Measurements from ENCODE around the gene NAA50.

NAA50 gene

GRCh38 chr3:113714702-113715101 is 31.3 kb downstream of the NAA50 start:
- 0 out of 2 replicates have a peak, but pooled peaks cover 3% of the 10 kb centered on the region for H4K20me1 ChIP-seq (ENCODE audit: insufficient read depth, low read length)
- no peak for TF ChIP-seq EZH2phosphoT487 (IDR thresholded peaks at IDR 0.05; ENCODE audit: low read depth)
- TF ChIP-seq, protein P1, sequence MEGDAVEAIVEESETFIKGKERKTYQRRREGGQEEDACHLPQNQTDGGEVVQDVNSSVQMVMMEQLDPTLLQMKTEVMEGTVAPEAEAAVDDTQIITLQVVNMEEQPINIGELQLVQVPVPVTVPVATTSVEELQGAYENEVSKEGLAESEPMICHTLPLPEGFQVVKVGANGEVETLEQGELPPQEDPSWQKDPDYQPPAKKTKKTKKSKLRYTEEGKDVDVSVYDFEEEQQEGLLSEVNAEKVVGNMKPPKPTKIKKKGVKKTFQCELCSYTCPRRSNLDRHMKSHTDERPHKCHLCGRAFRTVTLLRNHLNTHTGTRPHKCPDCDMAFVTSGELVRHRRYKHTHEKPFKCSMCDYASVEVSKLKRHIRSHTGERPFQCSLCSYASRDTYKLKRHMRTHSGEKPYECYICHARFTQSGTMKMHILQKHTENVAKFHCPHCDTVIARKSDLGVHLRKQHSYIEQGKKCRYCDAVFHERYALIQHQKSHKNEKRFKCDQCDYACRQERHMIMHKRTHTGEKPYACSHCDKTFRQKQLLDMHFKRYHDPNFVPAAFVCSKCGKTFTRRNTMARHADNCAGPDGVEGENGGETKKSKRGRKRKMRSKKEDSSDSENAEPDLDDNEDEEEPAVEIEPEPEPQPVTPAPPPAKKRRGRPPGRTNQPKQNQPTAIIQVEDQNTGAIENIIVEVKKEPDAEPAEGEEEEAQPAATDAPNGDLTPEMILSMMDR (IDR thresholded peaks at IDR 0.05; ENCODE audit: low read depth, low read length): no peak

GRCh38 chr3:113712129-113712528 is 33.9 kb downstream of the NAA50 start:
- Histone ChIP-seq H3K4me2 (ENCODE audit: low read length) (no peak overlapping the region), H3K4me1 (ENCODE audit: low read length) (no peaks in the 10 kb centered on the region), H3K36me3 (replicated peaks; ENCODE audit: low read depth, low read length) (peaks cover 24% of the 10 kb centered on the region), H2AFZ (ENCODE audit: low read depth, low read length) (no peak overlapping the region), H3K27ac (ENCODE audit: low read length) (no peak overlapping the region), H3K9me3 (ENCODE audit: insufficient read depth, low read length) (no peaks in the 10 kb centered on the region), H3K4me3 (ENCODE audit: low read length) (no peak overlapping the region), H3K79me2 (ENCODE audit: low read length) (no peaks in the 10 kb centered on the region), H3K27me3 (ENCODE audit: low read depth, low read length) (no peaks in the 10 kb centered on the region), H3K9ac (ENCODE audit: low read length) (no peak overlapping the region), H4K20me1 (ENCODE audit: insufficient read depth, low read length) (no peaks in the 10 kb centered on the region)
- TF ChIP-seq EZH2phosphoT487 (IDR thresholded peaks at IDR 0.05; ENCODE audit: low read depth): no peak
- TF ChIP-seq, protein P1 (IDR thresholded peaks at IDR 0.05; ENCODE audit: low read depth, low read length): no peak

More at GRCh38 chr3:113714702-113715101, 31.3 kb downstream of the NAA50 start:
- H3K4me3 ChIP-seq (ENCODE audit: low read length): no peak overlapping the region
- H3K9ac ChIP-seq (ENCODE audit: low read length): no peak overlapping the region
- no peaks in the 10 kb centered on the region for H3K27me3 ChIP-seq (ENCODE audit: low read depth, low read length)
- peaks cover 39% of the 10 kb centered on the region for H3K36me3 ChIP-seq (replicated peaks; ENCODE audit: low read depth, low read length)
- no peak overlapping the region for H2AFZ ChIP-seq (ENCODE audit: low read depth, low read length)
- H3K4me2 ChIP-seq (ENCODE audit: low read length): no peak overlapping the region
- no peak overlapping the region for H3K27ac ChIP-seq (ENCODE audit: low read length)
- no peaks in the 10 kb centered on the region for H3K4me1 ChIP-seq (ENCODE audit: low read length)
- no peaks in the 10 kb centered on the region for H3K79me2 ChIP-seq (ENCODE audit: low read length)
- H3K9me3 ChIP-seq (ENCODE audit: insufficient read depth, low read length): no peaks in the 10 kb centered on the region

DNA sequence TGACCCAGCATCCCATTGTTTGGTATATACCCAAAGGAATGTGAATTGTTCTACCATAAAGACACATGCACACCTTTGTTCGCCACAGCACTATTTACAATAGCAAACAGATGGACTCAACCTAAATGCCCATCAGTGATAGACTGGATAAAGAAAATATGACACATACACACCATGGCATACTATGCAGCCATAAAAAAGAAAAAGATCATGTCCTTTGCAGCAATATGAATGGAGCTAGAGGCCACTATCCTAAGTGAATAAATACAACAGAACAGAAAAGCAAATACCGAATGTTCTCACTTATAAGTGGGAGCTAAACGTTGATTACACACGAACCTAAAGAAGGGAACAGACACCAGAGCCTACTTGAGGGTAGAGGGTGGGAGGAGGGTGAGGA is 38.2 kb downstream of the NAA50 start:
- Histone ChIP-seq H3K27ac (ENCODE audit: low read length) (no peak overlapping the region), H3K9me3 (ENCODE audit: insufficient read depth, low read length) (no peaks in the 10 kb centered on the region), H3K36me3 (replicated peaks; ENCODE audit: low read depth, low read length) (no peaks in the 10 kb centered on the region), H3K27me3 (ENCODE audit: low read depth, low read length) (no peaks in the 10 kb centered on the region), H3K4me2 (ENCODE audit: low read length) (no peak overlapping the region), H3K4me3 (ENCODE audit: low read length) (no peak overlapping the region), H3K79me2 (ENCODE audit: low read length) (no peaks in the 10 kb centered on the region), H2AFZ (ENCODE audit: low read depth, low read length) (no peak overlapping the region), H3K4me1 (ENCODE audit: low read length) (no peaks in the 10 kb centered on the region), H4K20me1 (ENCODE audit: insufficient read depth, low read length) (no peaks in the 10 kb centered on the region), H3K9ac (ENCODE audit: low read length) (no peak overlapping the region)
- no peak for TF ChIP-seq EZH2phosphoT487 (IDR thresholded peaks at IDR 0.05; ENCODE audit: low read depth)
- TF ChIP-seq, protein P1 (IDR thresholded peaks at IDR 0.05; ENCODE audit: low read depth, low read length): no peak

DNA sequence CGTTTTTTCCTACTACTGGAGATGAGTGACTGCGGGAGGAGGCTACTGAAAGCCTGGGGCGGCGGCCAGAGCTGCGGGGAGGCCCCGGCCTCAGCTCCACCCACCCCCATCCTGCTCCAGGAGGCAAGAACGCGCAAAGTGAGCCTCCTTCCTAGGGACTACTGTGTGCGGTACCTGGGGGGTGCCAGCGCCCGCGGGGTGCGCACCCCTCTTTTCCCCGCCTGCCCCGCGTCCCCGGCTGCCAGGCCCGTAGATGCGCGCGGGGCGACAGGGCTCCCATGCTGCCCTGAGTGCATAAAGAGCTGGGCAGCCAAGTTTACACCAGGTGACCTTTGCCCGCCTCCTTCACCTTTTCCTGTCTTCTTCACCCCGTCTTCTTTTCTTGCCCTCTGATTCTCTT is 47.1 kb downstream of the NAA50 start:
- no peak overlapping the region for H3K27ac ChIP-seq (ENCODE audit: low read length)
- H3K4me1 ChIP-seq (ENCODE audit: low read length): peaks cover 16% of the 10 kb centered on the region
- TF ChIP-seq, protein P1 (IDR thresholded peaks at IDR 0.05; ENCODE audit: low read depth, low read length): no peak
- no peak for TF ChIP-seq EZH2phosphoT487 (IDR thresholded peaks at IDR 0.05; ENCODE audit: low read depth)
- no peaks in the 10 kb centered on the region for H3K27me3 ChIP-seq (ENCODE audit: low read depth, low read length)
- no peaks in the 10 kb centered on the region for H3K36me3 ChIP-seq (replicated peaks; ENCODE audit: low read depth, low read length)
- H3K4me3 ChIP-seq (ENCODE audit: low read length): no peak overlapping the region
- H4K20me1 ChIP-seq (ENCODE audit: insufficient read depth, low read length): no peaks in the 10 kb centered on the region
- no peaks in the 10 kb centered on the region for H3K79me2 ChIP-seq (ENCODE audit: low read length)
- no peaks in the 10 kb centered on the region for H3K9me3 ChIP-seq (ENCODE audit: insufficient read depth, low read length)
- no peak overlapping the region for H3K4me2 ChIP-seq (ENCODE audit: low read length)
- H3K9ac ChIP-seq (ENCODE audit: low read length): no peak overlapping the region
- no peak overlapping the region for H2AFZ ChIP-seq (ENCODE audit: low read depth, low read length)

Measured in OCI-LY3 (cell line).